Trophoblast cell (in vitro differentiated cells and primary cell): Measurements from ENCODE around the gene PHAF1.
A peak's percentile ranks its signal among the peaks of the same experiment; 100 is the strongest.

ENCODE experiments used
- DNase-seq, 2 donors: peaks; one replicate each; pipeline ENCODE4 v3.0.0-alpha.2; 2016
- H2AFZ ChIP-seq: 2 replicates; pipeline ENCODE4 v1.6.1; 2013; ENCODE audit warnings: low read length, moderate library complexity, mild to moderate bottlenecking; ENCODE audit not compliant: insufficient read depth, poor library complexity
- H2AK5ac ChIP-seq: 2 replicates; pipeline ENCODE4 v1.6.1; 2013; ENCODE audit warnings: mild to moderate bottlenecking, low read length
- H2BK120ac ChIP-seq: 2 replicates; pipeline ENCODE4 v1.6.1; 2013; ENCODE audit warnings: low read length, mild to moderate bottlenecking, moderate library complexity; ENCODE audit not compliant: insufficient read depth, poor library complexity
- H2BK12ac ChIP-seq: 2 replicates; pipeline ENCODE4 v1.6.1; 2013; ENCODE audit warnings: mild to moderate bottlenecking, low read length, moderate library complexity
- H2BK5ac ChIP-seq: 2 replicates; pipeline ENCODE4 v1.6.1; 2013; ENCODE audit warnings: low read length, low read depth, moderate library complexity, mild to moderate bottlenecking; ENCODE audit not compliant: poor library complexity
- H3K14ac ChIP-seq: 2 replicates; pipeline ENCODE4 v1.6.1; 2013; ENCODE audit warnings: mild to moderate bottlenecking, low read length
- H3K18ac ChIP-seq: 2 replicates; pipeline ENCODE4 v1.6.1; 2013; ENCODE audit warnings: mild to moderate bottlenecking, low read length
- H3K23ac ChIP-seq: 2 replicates; pipeline ENCODE4 v1.6.1; 2013; ENCODE audit warnings: low read length
- H3K27ac ChIP-seq: 2 replicates; pipeline ENCODE4 v1.5.1; 2013; ENCODE audit warnings: low read depth, mild to moderate bottlenecking, inconsistent platforms, low read length, moderate library complexity
- H3K27me3 ChIP-seq: 2 replicates; pipeline ENCODE4 v1.6.1; 2013; ENCODE audit warnings: inconsistent platforms, mild to moderate bottlenecking, low read length, moderate library complexity; ENCODE audit not compliant: insufficient read depth
- H3K36me3 ChIP-seq, 2 experiments: 1 replicate in 1 of 2; 2 replicates in 1 of 2; pipeline ENCODE4 v1.6.1; 2013; ENCODE audit warnings: low read length in 2 of 2, mild to moderate bottlenecking in 2 of 2, moderate library complexity in 1 of 2; ENCODE audit not compliant: insufficient read depth in 2 of 2, control insufficient read depth in 1 of 2
- H3K4ac ChIP-seq: 2 replicates; pipeline ENCODE4 v1.6.1; 2013; ENCODE audit warnings: low read depth, mild to moderate bottlenecking, low read length, moderate library complexity
- H3K4me1 ChIP-seq, 2 experiments: 1 replicate in 1 of 2; 2 replicates in 1 of 2; pipeline ENCODE4 v1.6.1; 2013; ENCODE audit warnings: low read length in 2 of 2, mild to moderate bottlenecking in 2 of 2, moderate library complexity in 1 of 2; ENCODE audit not compliant: insufficient read depth in 2 of 2, control insufficient read depth in 1 of 2
- H3K4me2 ChIP-seq: 2 replicates; pipeline ENCODE4 v1.6.1; 2013; ENCODE audit warnings: inconsistent platforms, mild to moderate bottlenecking, low read length, moderate library complexity
- H3K4me3 ChIP-seq: 2 replicates; pipeline ENCODE4 v1.5.1; 2013; ENCODE audit warnings: mild to moderate bottlenecking, low read depth, low read length, inconsistent platforms
- H3K79me1 ChIP-seq: one replicate; pipeline ENCODE4 v1.6.1; 2013; ENCODE audit warnings: low read length
- H3K79me2 ChIP-seq: 2 replicates; pipeline ENCODE4 v1.6.1; 2013; ENCODE audit warnings: low read length, mild to moderate bottlenecking; ENCODE audit not compliant: control insufficient read depth, insufficient read depth, poor library complexity
- H3K9ac ChIP-seq: 2 replicates; pipeline ENCODE4 v1.6.1; 2013; ENCODE audit warnings: mild to moderate bottlenecking, low read length
- H3K9me3 ChIP-seq: 2 replicates; pipeline ENCODE4 v1.6.1; 2013; ENCODE audit warnings: low read depth, mild to moderate bottlenecking, control low read depth, inconsistent platforms, low read length; ENCODE audit not compliant: insufficient read depth
- H4K12ac ChIP-seq: 2 replicates; pipeline ENCODE4 v1.6.1; 2013; ENCODE audit warnings: low read depth, mild to moderate bottlenecking, low read length, moderate library complexity
- H4K8ac ChIP-seq: 2 replicates; pipeline ENCODE4 v1.6.1; 2013; ENCODE audit warnings: low read depth, mild to moderate bottlenecking, low read length, moderate library complexity
- H4K91ac ChIP-seq: one replicate; pipeline ENCODE4 v1.6.1; 2013; ENCODE audit warnings: low read depth, mild to moderate bottlenecking, low read length, moderate library complexity
- WGBS: extraction: QIAGEN DNeasy Blood & Tissue Kit; methylation state at CpG from one replicate; pipeline ENCODE4 v1.1.7; 2013; ENCODE audit warnings: missing lambda C conversion rate; ENCODE audit not compliant: insufficient read length, insufficient coverage; ENCODE audit errors: extremely low coverage; 5-methylcytosine and 5-hydroxymethylcytosine counted together

The PHAF1 gene

DNA sequence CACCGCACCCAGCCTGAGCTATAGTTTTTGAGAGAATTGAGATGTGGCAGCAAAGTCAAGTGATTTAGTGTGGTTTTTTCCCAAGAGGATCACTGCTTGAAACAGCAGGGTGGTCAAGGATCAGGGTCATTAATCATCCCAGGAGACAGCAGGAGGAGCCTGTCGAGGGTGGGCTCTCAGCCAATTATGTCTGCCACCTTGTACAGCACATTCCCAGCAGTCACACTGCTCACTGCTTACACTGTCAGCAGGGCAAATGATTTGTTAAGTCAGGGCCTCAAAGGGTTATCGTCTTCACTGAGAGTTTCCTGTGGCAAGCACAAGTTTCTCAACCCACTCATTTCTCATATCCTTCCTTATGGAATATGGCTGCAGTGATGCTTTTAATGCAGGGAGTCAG lies 27.9 kb downstream of the PHAF1 start:
- Histone ChIP-seq H3K9me3 (peaks cover 2% of the 10 kb centered on the region), H2BK5ac (no peak overlapping the region), H3K14ac (no peak overlapping the region), H3K23ac (no peak overlapping the region), H3K27ac (no peak overlapping the region), H3K9ac (no peak overlapping the region), H4K12ac (no peak overlapping the region), H3K79me1 (no peaks in the 10 kb centered on the region), H2AFZ (no peak overlapping the region), H3K36me3 (peaks cover 46 to 67% of the 10 kb centered on the region in 2 experiments), H2BK12ac (no peak overlapping the region), H2BK120ac (no peak overlapping the region), H3K18ac (no peak overlapping the region), H3K27me3 (no peaks in the 10 kb centered on the region), H3K4ac (no peak overlapping the region), H4K91ac (no peak overlapping the region), H2AK5ac (no peak overlapping the region), H3K79me2 (no peaks in the 10 kb centered on the region), H4K8ac (no peak overlapping the region), H3K4me3 (no peak overlapping the region), H3K4me2 (no peak overlapping the region), H3K4me1 (no peaks in the 10 kb centered on the region)
- no CpG with 5 or more reads among the region's 3 CpGs for WGBS
- no peak for DNase-seq

DNA sequence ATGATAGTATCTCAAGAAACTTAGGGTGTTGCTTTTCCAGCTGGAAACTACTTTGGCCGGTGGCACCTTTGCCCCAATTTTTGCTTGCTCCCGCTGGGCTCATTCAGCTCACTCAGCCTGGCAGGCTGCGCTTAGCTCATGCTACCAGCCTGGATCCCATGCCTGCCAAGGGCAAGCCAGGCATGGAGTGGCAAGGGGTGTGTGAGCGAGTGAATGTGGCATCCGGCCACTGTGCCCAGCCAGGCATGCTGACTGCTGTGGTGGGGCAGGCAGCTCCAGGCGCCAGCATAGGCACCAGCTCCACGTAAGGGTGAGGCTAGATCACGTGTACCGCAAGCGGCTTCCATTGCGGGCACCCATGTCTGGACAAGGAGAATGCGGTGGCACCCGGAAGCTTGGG lies 31.6 kb downstream of the PHAF1 start:
- no peak for DNase-seq
- Histone ChIP-seq H3K18ac (no peak overlapping the region), H3K79me2 (no peaks in the 10 kb centered on the region), H2BK5ac (no peak overlapping the region), H3K23ac (no peak overlapping the region), H4K12ac (no peak overlapping the region), H2BK12ac (no peak overlapping the region), H4K91ac (no peak overlapping the region), H3K27ac (no peak overlapping the region), H3K36me3 (peaks cover 50 to 74% of the 10 kb centered on the region in 2 experiments), H3K4ac (no peak overlapping the region), H3K4me1 (no peaks in the 10 kb centered on the region), H3K14ac (no peak overlapping the region), H3K4me3 (peak overlapping the region; percentile 24), H3K9me3 (peaks cover 2% of the 10 kb centered on the region), H2BK120ac (no peak overlapping the region), H4K8ac (no peak overlapping the region), H2AK5ac (no peak overlapping the region), H2AFZ (no peak overlapping the region), H3K79me1 (no peaks in the 10 kb centered on the region), H3K4me2 (no peak overlapping the region), H3K27me3 (no peaks in the 10 kb centered on the region), H3K9ac (no peak overlapping the region)
- no CpG with 5 or more reads among the region's 13 CpGs for WGBS

- Histone ChIP-seq H4K12ac (no peak overlapping the region), H3K18ac (no peak overlapping the region), H3K27ac (no peak overlapping the region), H2BK120ac (no peak overlapping the region), H3K23ac (no peak overlapping the region), H3K27me3 (no peaks in the 10 kb centered on the region), H3K4me1 (no peaks in the 10 kb centered on the region), H3K4me3 (no peak overlapping the region), H3K4ac (no peak overlapping the region), H3K79me2 (no peaks in the 10 kb centered on the region), H3K36me3 (peaks cover 57 to 80% of the 10 kb centered on the region in 2 experiments), H3K9me3 (peaks cover 2% of the 10 kb centered on the region), H2AFZ (no peak overlapping the region), H2AK5ac (no peak overlapping the region), H3K9ac (no peak overlapping the region), H3K4me2 (no peak overlapping the region), H2BK5ac (no peak overlapping the region), H4K91ac (no peak overlapping the region), H3K79me1 (no peaks in the 10 kb centered on the region), H3K14ac (no peak overlapping the region), H2BK12ac (no peak overlapping the region), H4K8ac (no peak overlapping the region)
- no CpG with 5 or more reads among the region's 9 CpGs for WGBS
- no peak for DNase-seq
These were observed 32.6 kb downstream of the PHAF1 start for GRCh38 chr16:67142342-67142741.

DNA sequence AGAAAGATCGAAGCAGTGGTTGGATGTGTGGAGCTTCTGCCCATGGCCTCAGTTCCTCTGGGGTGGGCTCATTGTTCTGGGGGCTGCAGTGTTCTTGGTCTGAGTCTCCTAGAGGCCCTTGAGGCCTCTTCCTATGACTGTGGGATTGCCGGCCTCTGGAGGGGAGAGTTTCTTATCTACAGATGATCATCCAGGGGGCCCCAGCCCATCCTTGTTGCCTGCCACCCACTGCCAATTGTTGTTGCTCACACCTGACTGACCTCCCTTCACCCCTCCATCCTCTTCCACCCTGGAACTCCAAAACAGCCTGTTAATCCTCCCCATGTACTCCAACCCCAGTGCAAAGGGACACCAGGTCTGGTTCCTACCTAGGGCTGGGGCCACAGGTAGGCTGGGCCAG lies 35.2 kb downstream of the PHAF1 start:
- no peak overlapping the region for H3K4me3 ChIP-seq
- H2AFZ ChIP-seq = no peak overlapping the region
- no peak overlapping the region for H2BK120ac ChIP-seq
- H4K91ac ChIP-seq = no peak overlapping the region
- H3K4ac ChIP-seq = no peak overlapping the region
- no peak overlapping the region for H2BK12ac ChIP-seq
- H3K4me2 ChIP-seq = no peak overlapping the region
- H2BK5ac ChIP-seq = no peak overlapping the region
- no peak overlapping the region for H3K18ac ChIP-seq
- peaks cover 73 to 79% of the 10 kb centered on the region in 2 experiments for H3K36me3 ChIP-seq
- H4K12ac ChIP-seq = no peak overlapping the region
- H3K14ac ChIP-seq = no peak overlapping the region
- DNase-seq = no peak
- no peak overlapping the region for H3K27ac ChIP-seq
- H3K79me2 ChIP-seq = no peaks in the 10 kb centered on the region
- H3K27me3 ChIP-seq = peaks cover 3% of the 10 kb centered on the region
- no CpG with 5 or more reads among the region's 2 CpGs for whole genome bisulfite sequencing
- H4K8ac ChIP-seq = no peak overlapping the region
- H3K23ac ChIP-seq = no peak overlapping the region
- no peaks in the 10 kb centered on the region for H3K79me1 ChIP-seq
- H3K9me3 ChIP-seq = peaks cover 9% of the 10 kb centered on the region
- no peak overlapping the region for H2AK5ac ChIP-seq
- peaks cover 2% of the 10 kb centered on the region in 2 experiments for H3K4me1 ChIP-seq
- no peak overlapping the region for H3K9ac ChIP-seq
